HepG2 (cell line): ENCODE measurements around the gene CALD1. TPM values are rescaled to one million over a fixed set of nuclear protein-coding genes. Genes with fewer than 3 reads are reported as not detected.

Experiments
- CEBPG ChIP-seq: IDR thresholded peaks from 2 replicates; pipeline ENCODE4 v1.6.1; 2016
- CENPX ChIP-seq: sonication (generic); formaldehyde crosslinking; IDR thresholded peaks from 2 replicates; pipeline ENCODE4 v1.9.0; 2021; ENCODE audit warnings: mild to moderate bottlenecking, missing genetic modification reagents, moderate library complexity
- CHD4 ChIP-seq: fragments of 200-600 bp; sonication (generic); IDR thresholded peaks from 2 replicates; pipeline ENCODE4 v1.7.0; 2017; ENCODE audit warnings: mild to moderate bottlenecking, low read length, borderline replicate concordance
- HOXA3 ChIP-seq: sonication (generic); formaldehyde crosslinking; IDR thresholded peaks from 2 replicates; pipeline ENCODE4 v1.5.0; 2020; ENCODE audit warnings: missing genetic modification reagents
- KAT7 ChIP-seq: IDR thresholded peaks from 2 replicates; pipeline ENCODE4 v1.6.1; 2018; ENCODE audit warnings: borderline replicate concordance, missing compliant biosample characterization
- MAX ChIP-seq: IDR thresholded peaks from 2 replicates; pipeline ENCODE4 v1.6.1; 2012; ENCODE audit warnings: inconsistent platforms
- MIER3 ChIP-seq: IDR thresholded peaks from 2 replicates; pipeline ENCODE4 v1.6.1; 2016; ENCODE audit warnings: missing compliant biosample characterization, borderline replicate concordance
- PHF5A ChIP-seq: IDR thresholded peaks from one replicate; pipeline ENCODE4 v1.6.1; 2018; ENCODE audit warnings: low read depth, missing genetic modification reagents; ENCODE audit not compliant: unreplicated experiment
- USF2 ChIP-seq, 2 experiments: sonication (generic) in 1 of 2; formaldehyde crosslinking in 1 of 2; IDR thresholded peaks; 2 replicates each; pipeline versions ENCODE4 v1.5.1 to v1.6.1; 2011 to 2020; ENCODE audit warnings: borderline replicate concordance in 1 of 2, low read depth in 1 of 2, low read length in 1 of 2, mild to moderate bottlenecking in 1 of 2, missing genetic modification reagents in 1 of 2, moderate library complexity in 1 of 2
- ZBTB14 ChIP-seq: sonication (generic); formaldehyde crosslinking; IDR thresholded peaks from 2 replicates; pipeline ENCODE4 v1.4.0; 2020; ENCODE audit warnings: missing genetic modification reagents
- ZFP1 ChIP-seq: IDR thresholded peaks from 2 replicates; pipeline ENCODE4 v1.6.1; 2016
- ZGPAT ChIP-seq: IDR thresholded peaks from 2 replicates; pipeline ENCODE4 v1.6.1; 2016; ENCODE audit warnings: mild to moderate bottlenecking
- ZNF225 ChIP-seq: sonication (generic); formaldehyde crosslinking; IDR thresholded peaks from 2 replicates; pipeline ENCODE4 v1.4.0; 2020; ENCODE audit warnings: mild to moderate bottlenecking, missing genetic modification reagents
- ZNF318 ChIP-seq: sonication (generic); formaldehyde crosslinking; IDR thresholded peaks from 2 replicates; pipeline ENCODE4 v1.4.0; 2020; ENCODE audit warnings: mild to moderate bottlenecking, missing genetic modification reagents
- ZNF747 ChIP-seq: sonication (generic); formaldehyde crosslinking; IDR thresholded peaks from 2 replicates; pipeline ENCODE4 v1.8.1; 2023; ENCODE audit warnings: missing genetic modification reagents, mild to moderate bottlenecking, borderline replicate concordance
- polyA plus RNA-seq, 8 experiments: library from polyadenylated mRNA; depleted of rRNA in 3 of 8; stranded (reverse) in 7 of 8; unstranded in 1 of 8; fragments of >200 nt; fragmentation: Illumina TruSeq in 4 of 8; extraction: Trizol in 4 of 8; gene quantifications; 2 replicates each; pipeline versions ENCODE4 v1.2.1 to v1.2.3, GENCODE V29; 2011 to 2016; ENCODE audit warnings: low read depth in 4 of 8, missing spikeins in 1 of 8, mixed read lengths in 1 of 8; ENCODE audit not compliant: insufficient read depth in 1 of 8
- total RNA-seq, 5 experiments: library from RNA; depleted of rRNA; stranded (reverse); fragments of >200 nt; fragmentation: Illumina TruSeq; extraction: Trizol; gene quantifications; 2 replicates each; pipeline ENCODE4 v1.2.3, GENCODE V29; 2016; ENCODE audit warnings: low read depth in 1 of 5

CALD1 gene
- total and polyA plus RNA-seq, 2 of the 13 experiments (the other 11 are each of a cell fraction or from before 2014, with no cell fraction given): 53.0 to 112 TPM

- TF ChIP-seq USF2 (IDR thresholded peaks at IDR 0.05; ENCODE audit: low read depth, low read length) (no peak), USF2 (CRISPR knock-in tag; IDR thresholded peaks at IDR 0.05; ENCODE audit: borderline replicate concordance) (no peak), ZGPAT (CRISPR knock-in tag) (peak; percentile 91), ZNF318 (no peak), PHF5A (CRISPR knock-in tag) (peak; percentile 56), ZNF747 (CRISPR knock-in tag) (no peak), CHD4 (peak; percentile 82; the same call in 1 of the 2 replicates), MIER3 (peak; percentile 21; the same call in 1 of the 2 replicates), CEBPG (peak; percentile 46), HOXA3 (0 out of 2 replicates have a peak, but pooled peaks have one; percentile 43), CENPX (CRISPR knock-in tag) (no peak), ZNF225 (CRISPR knock-in tag) (no peak), ZBTB14 (CRISPR knock-in tag) (no peak), MAX (peak; percentile 81), ZFP1 (CRISPR knock-in tag) (peak; percentile 63), KAT7 (CRISPR knock-in tag) (0 out of 2 replicates have a peak, but pooled peaks have one; percentile 46)
These were observed 212.3 kb downstream of the CALD1 start (continued) for GRCh38 chr7:134991469-134992339.
